Body of pancreas (tissue), 4 donors: ENCODE measurements around the gene WDR27. TPM values are rescaled to one million over a fixed set of nuclear protein-coding genes. Genes with fewer than 3 reads are reported as not detected.

ENCODE experiments used
- ATAC-seq: fragments of 150-250 bp; one replicate; pipeline ENCODE4 v1.9.1; 2016
- DNase-seq, 4 donors: peaks; one replicate each; pipeline ENCODE4 v3.0.0-alpha.2; 2019
- H3K27ac ChIP-seq, 4 donors: fragments of 200-600 bp; sonication (generic); 1 replicate in 3 of 4; 2 replicates in 1 of 4; pipeline versions ENCODE4 v1.5.1 to v1.6.1; 2016 to 2019; ENCODE audit warnings: mild to moderate bottlenecking in 1 of 4, mixed read lengths in 1 of 4, moderate library complexity in 1 of 4
- H3K27me3 ChIP-seq, 2 donors: fragments of 200-600 bp; sonication (generic); one replicate each; pipeline ENCODE4 v1.6.0; 2016; ENCODE audit warnings: mild to moderate bottlenecking in 1 of 2
- H3K36me3 ChIP-seq, 2 donors: fragments of 200-600 bp; sonication (generic); replicated peaks in 1 of 2; 2 replicates each; pipeline ENCODE4 v1.5.1; 2016; ENCODE audit warnings: low read depth in 2 of 2; ENCODE audit not compliant: insufficient read depth in 1 of 2
- H3K4me1 ChIP-seq: fragments of 200-600 bp; sonication (generic); one replicate; pipeline ENCODE4 v1.6.0; 2016
- H3K4me3 ChIP-seq, 2 donors: fragments of 200-600 bp; sonication (generic); 1 replicate in 1 of 2; 2 replicates in 1 of 2; pipeline ENCODE4 v1.5.1; 2016 to 2019
- H3K9me3 ChIP-seq, 3 donors: fragments of 200-600 bp; sonication (generic); 1 replicate in 2 of 3; 2 replicates in 1 of 3; pipeline ENCODE4 v1.5.1; 2016
- CTCF ChIP-seq, 7 experiments: fragments of 450-650 bp in 4 of 7; fragments of 200-600 bp in 3 of 7; sonication (generic) in 3 of 7; IDR thresholded peaks; one replicate each; pipeline ENCODE4 v1.5.1; 2016 to 2019; ENCODE audit warnings: antibody characterized with exemption in 7 of 7
- POLR2A ChIP-seq, 3 donors: fragments of 450-650 bp; IDR thresholded peaks; one replicate each; pipeline ENCODE4 v1.6.1; 2016; ENCODE audit warnings: antibody characterized with exemption in 3 of 3, mild to moderate bottlenecking in 2 of 3
- WGBS, 2 donors: methylation state at CpG; one replicate each; pipeline ENCODE4 v1.1.5; 2017; 5-methylcytosine and 5-hydroxymethylcytosine counted together
- intact Hi-C: fragments of 100-400 bp; cut with DNase I; formaldehyde crosslinking; loops from one replicate; pipeline ENCODE4 v1.15.1; 2023
- total RNA-seq, 2 donors: library from RNA; depleted of rRNA; stranded (reverse); fragments of >200 nt; gene quantifications; one replicate each; pipeline ENCODE4 v1.1.0, GENCODE V29; 2016

The WDR27 gene
- total RNA-seq, 2 donors from 2014 or later = 38.2 to 38.7 TPM

GRCh38 chr6:169626649-169627048 is 75.2 kb downstream of the WDR27 start:
- TF ChIP-seq POLR2A (IDR thresholded peaks at IDR 0.05) (no peak), CTCF (IDR thresholded peaks at IDR 0.05) (no peak)
- Histone ChIP-seq H3K4me3 (no peak overlapping the region), H3K9me3 (no peaks in the 10 kb centered on the region), H3K27ac (no peak overlapping the region), H3K27me3 (no peaks in the 10 kb centered on the region), H3K36me3 (no peaks in the 10 kb centered on the region), H3K4me1 (no peaks in the 10 kb centered on the region)
- no peak for ATAC-seq
- DNase-seq = no peak
- intact Hi-C loops = no loop called here
- WGBS, 2 donors = 93 to 97% methylated on average over 13 of the region's 13 CpGs

- DNase-seq = no peak
- H3K36me3 ChIP-seq = no peaks in the 10 kb centered on the region
- no peaks in the 10 kb centered on the region for H3K9me3 ChIP-seq
- no peak for ATAC-seq
- no peak overlapping the region for H3K27ac ChIP-seq
- no peaks in the 10 kb centered on the region for H3K27me3 ChIP-seq
- TF ChIP-seq CTCF (IDR thresholded peaks at IDR 0.05) = no peak
- TF ChIP-seq POLR2A (IDR thresholded peaks at IDR 0.05) = no peak
- intact Hi-C loops = no loop called here
- no peaks in the 10 kb centered on the region for H3K4me1 ChIP-seq
- no peak overlapping the region for H3K4me3 ChIP-seq
- WGBS, 2 donors = 90 to 95% methylated on average over 7 to 8 of the region's 8 CpGs
These were observed 75.7 kb downstream of the WDR27 start for GRCh38 chr6:169626169-169626568.

GRCh38 chr6:169625376-169625775 is 76.5 kb downstream of the WDR27 start:
- no peak overlapping the region for H3K27ac ChIP-seq
- no peak for DNase-seq
- no peaks in the 10 kb centered on the region for H3K36me3 ChIP-seq
- H3K4me3 ChIP-seq = no peak overlapping the region
- 94 to 98% methylated on average over 9 to 15 of the region's 15 CpGs for WGBS, 2 donors
- no peak for ATAC-seq
- H3K4me1 ChIP-seq = no peaks in the 10 kb centered on the region
- TF ChIP-seq CTCF (IDR thresholded peaks at IDR 0.05) (no peak), POLR2A (IDR thresholded peaks at IDR 0.05) (no peak)
- H3K27me3 ChIP-seq = no peaks in the 10 kb centered on the region
- intact Hi-C loops = no loop called here
- no peaks in the 10 kb centered on the region for H3K9me3 ChIP-seq

GRCh38 chr6:169624785-169625184 is 77.0 kb downstream of the WDR27 start:
- DNase-seq (no peak), ATAC-seq (no peak)
- Histone ChIP-seq H3K4me3 (no peak overlapping the region), H3K36me3 (no peaks in the 10 kb centered on the region), H3K9me3 (no peaks in the 10 kb centered on the region), H3K27me3 (no peaks in the 10 kb centered on the region), H3K4me1 (no peaks in the 10 kb centered on the region), H3K27ac (no peak overlapping the region)
- intact Hi-C loops = no loop called here
- 72 to 92% methylated on average over 4 to 11 of the region's 11 CpGs for WGBS, 2 donors
- no peak for TF ChIP-seq CTCF (IDR thresholded peaks at IDR 0.05)
- TF ChIP-seq POLR2A (IDR thresholded peaks at IDR 0.05) = no peak

- WGBS, 2 donors = 92 to 93% methylated on average over 22 of the region's 22 CpGs
- Histone ChIP-seq H3K9me3 (no peaks in the 10 kb centered on the region), H3K27ac (no peak overlapping the region), H3K36me3 (no peaks in the 10 kb centered on the region), H3K4me3 (no peak overlapping the region), H3K4me1 (no peaks in the 10 kb centered on the region), H3K27me3 (no peaks in the 10 kb centered on the region)
- intact Hi-C loops = no loop called here
- ATAC-seq = no peak
- TF ChIP-seq POLR2A (IDR thresholded peaks at IDR 0.05) (no peak), CTCF (IDR thresholded peaks at IDR 0.05) (no peak)
- no peak for DNase-seq
These were observed 77.9 kb downstream of the WDR27 start for GRCh38 chr6:169623975-169624374.
